GM23248 (cell line): Measurements from ENCODE around the gene SLC4A2. TPM values are rescaled to one million over a fixed set of nuclear protein-coding genes. Genes with fewer than 3 reads are reported as not detected.

Experiments
- DNase-seq: peaks from one replicate; pipeline ENCODE4 v3.0.0-alpha.2; 2015
- H2AFZ ChIP-seq: fragments of 200-600 bp; sonication (generic); 2 replicates; pipeline ENCODE4 v1.6.1; 2016; ENCODE audit warnings: antibody characterized with exemption
- H3F3A ChIP-seq: fragments of 200-600 bp; sonication (generic); 2 replicates; pipeline ENCODE4 v1.6.1; 2016; ENCODE audit warnings: mild to moderate bottlenecking, antibody characterized with exemption, mixed run types; ENCODE audit not compliant: insufficient read depth
- H3K27ac ChIP-seq: fragments of 200-600 bp; sonication (generic); 2 replicates; pipeline ENCODE4 v1.5.1; 2016; ENCODE audit warnings: mild to moderate bottlenecking
- H3K27me3 ChIP-seq: fragments of 200-600 bp; sonication (generic); replicated peaks from 2 replicates; pipeline ENCODE4 v1.6.1; 2016; ENCODE audit warnings: mild to moderate bottlenecking; ENCODE audit not compliant: insufficient read depth
- H3K36me3 ChIP-seq: fragments of 200-600 bp; sonication (generic); 2 replicates; pipeline ENCODE4 v1.6.1; 2016; ENCODE audit warnings: low read depth, mild to moderate bottlenecking
- H3K4me1 ChIP-seq: fragments of 200-600 bp; sonication (generic); 2 replicates; pipeline ENCODE4 v1.6.1; 2016; ENCODE audit warnings: mild to moderate bottlenecking; ENCODE audit not compliant: insufficient read depth
- H3K4me2 ChIP-seq: fragments of 200-600 bp; sonication (generic); one replicate; pipeline ENCODE4 v1.6.1; 2016; ENCODE audit warnings: mild to moderate bottlenecking; ENCODE audit not compliant: unreplicated experiment
- H3K4me3 ChIP-seq: fragments of 200-600 bp; sonication (generic); 2 replicates; pipeline ENCODE4 v1.5.1; 2016; ENCODE audit warnings: mild to moderate bottlenecking
- H3K79me2 ChIP-seq: fragments of 200-600 bp; sonication (generic); 2 replicates; pipeline ENCODE4 v1.6.1; 2016; ENCODE audit warnings: mild to moderate bottlenecking; ENCODE audit not compliant: insufficient read depth
- H3K9ac ChIP-seq: fragments of 200-600 bp; sonication (generic); 2 replicates; pipeline ENCODE4 v1.6.1; 2016; ENCODE audit warnings: mild to moderate bottlenecking
- H3K9me2 ChIP-seq: fragments of 200-600 bp; sonication (generic); 2 replicates; pipeline ENCODE4 v1.6.1; 2016; ENCODE audit warnings: mixed run types, mild to moderate bottlenecking, moderate library complexity; ENCODE audit not compliant: insufficient read depth
- H3K9me3 ChIP-seq: fragments of 200-600 bp; sonication (generic); one replicate; pipeline ENCODE4 v1.6.1; 2017; ENCODE audit warnings: low read depth
- H4K20me1 ChIP-seq: fragments of 200-600 bp; sonication (generic); 2 replicates; pipeline ENCODE4 v1.6.0; 2016; ENCODE audit not compliant: insufficient read depth
- EZH2 ChIP-seq: fragments of 200-600 bp; sonication (generic); IDR thresholded peaks from 2 replicates; pipeline ENCODE4 v1.6.1; 2018; ENCODE audit warnings: antibody characterized with exemption, mild to moderate bottlenecking; ENCODE audit not compliant: insufficient read depth, poor library complexity, severe bottlenecking
- EZH2phosphoT487 ChIP-seq: fragments of 200-600 bp; sonication (generic); IDR thresholded peaks from 2 replicates; pipeline ENCODE4 v1.6.1; 2018; ENCODE audit warnings: antibody characterized with exemption, moderate library complexity, mild to moderate bottlenecking, low read depth; ENCODE audit not compliant: insufficient read depth
- WGBS, 2 experiments: methylation state at CpG; one replicate each; pipeline ENCODE4 v1.1.6; 2015 to 2017; ENCODE audit warnings: low lambda C conversion rate in 2 of 2, low coverage in 1 of 2; ENCODE audit errors: missing lambda C conversion rate in 2 of 2; 5-methylcytosine and 5-hydroxymethylcytosine counted together
- in situ Hi-C: fragments of 300-500 bp; cut with MboI; formaldehyde crosslinking; loops from 2 replicates; pipeline ENCODE4 v1.15.0; 2020
- polyA plus RNA-seq: library from polyadenylated mRNA; unstranded; fragments of >200 nt; fragmentation: Nextera tagmentation; extraction: Ambion mirVana; gene quantifications from 2 replicates; pipeline ENCODE4 v1.2.1, GENCODE V29; 2016
- total RNA-seq: library from RNA; depleted of rRNA; stranded (reverse); fragments of >200 nt; shearing (Covaris generic); gene quantifications from 2 replicates; pipeline ENCODE4 v1.2.3, GENCODE V29; 2014

SLC4A2 gene
- total and polyA plus RNA-seq, 2 experiments from 2014 or later = 59.4 to 94.6 TPM

- Histone ChIP-seq H3K4me3 (no peak overlapping the region), H3K79me2 (no peaks in the 10 kb centered on the region), H4K20me1 (no peaks in the 10 kb centered on the region), H3K36me3 (no peaks in the 10 kb centered on the region), H2AFZ (no peak overlapping the region), H3F3A (peaks cover 13% of the 10 kb centered on the region), H3K27me3 (no peaks in the 10 kb centered on the region), H3K27ac (no peak overlapping the region), H3K9me2 (no peaks in the 10 kb centered on the region), H3K4me1 (peaks cover 17% of the 10 kb centered on the region), H3K9me3 (no peaks in the 10 kb centered on the region), H3K9ac (no peak overlapping the region), H3K4me2 (no peak overlapping the region)
- in situ Hi-C loops = no loop called here
- DNase-seq = no peak
- 94 to 95% methylated on average over 20 of the region's 20 CpGs for WGBS, 2 experiments
- TF ChIP-seq EZH2 = no peak
- no peak for TF ChIP-seq EZH2phosphoT487
Observed at GRCh38 chr7:151043959-151044358, 15.4 kb upstream of the SLC4A2 start.

DNA sequence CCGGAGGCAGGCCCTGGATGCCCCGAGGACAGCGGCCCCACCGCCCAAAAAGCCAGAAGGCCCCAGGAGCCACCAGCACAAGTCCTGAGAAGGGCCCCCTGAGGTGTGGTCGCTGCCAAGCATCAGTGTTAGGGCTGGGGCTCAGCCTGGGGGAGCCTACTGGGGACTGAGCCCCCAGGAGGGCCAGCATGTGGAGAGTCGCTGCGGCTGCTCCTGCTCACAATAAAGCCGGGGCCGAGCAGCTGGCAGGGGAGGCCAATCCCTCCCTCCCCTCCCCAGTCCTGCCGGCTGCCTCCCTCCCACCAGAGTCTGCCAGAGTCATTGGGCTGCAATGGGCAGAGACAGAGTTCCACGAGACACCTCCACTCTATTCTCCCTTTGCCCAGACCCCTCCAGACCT is 14.1 kb upstream of the SLC4A2 start:
- no peaks in the 10 kb centered on the region for H3K36me3 ChIP-seq
- in situ Hi-C loops = no loop called here
- WGBS, 2 experiments = 78 to 92% methylated on average over 8 to 9 of the region's 11 CpGs
- H2AFZ ChIP-seq = no peak overlapping the region
- DNase-seq = no peak
- no peak overlapping the region for H3K4me2 ChIP-seq
- H3K27me3 ChIP-seq = no peaks in the 10 kb centered on the region
- no peaks in the 10 kb centered on the region for H4K20me1 ChIP-seq
- H3K27ac ChIP-seq = no peak overlapping the region
- peaks cover 13% of the 10 kb centered on the region for H3F3A ChIP-seq
- H3K9me2 ChIP-seq = no peaks in the 10 kb centered on the region
- H3K4me3 ChIP-seq = no peak overlapping the region
- H3K9me3 ChIP-seq = no peaks in the 10 kb centered on the region
- no peaks in the 10 kb centered on the region for H3K79me2 ChIP-seq
- H3K4me1 ChIP-seq = peaks cover 9% of the 10 kb centered on the region
- H3K9ac ChIP-seq = no peak overlapping the region
- TF ChIP-seq EZH2phosphoT487 (no peak), EZH2 (no peak)

DNA sequence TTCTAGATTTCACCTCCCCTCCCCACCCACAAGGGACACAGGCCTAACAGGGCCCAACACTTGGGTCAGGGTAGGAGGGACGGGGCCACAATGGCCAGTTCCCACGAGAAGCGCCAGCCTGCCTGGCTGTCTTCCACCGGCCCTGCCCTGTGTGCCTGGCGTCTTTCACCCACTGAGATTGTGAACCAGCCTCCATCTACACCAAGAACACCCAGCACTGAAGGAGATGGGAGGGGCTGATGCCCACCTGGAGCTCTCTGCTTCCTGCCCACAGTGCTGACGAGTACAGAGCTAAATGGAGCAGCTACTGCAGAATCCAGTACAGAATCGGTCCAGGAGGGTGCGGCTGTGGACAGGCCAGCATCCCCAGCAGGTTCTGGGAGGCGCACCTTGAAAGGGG is 13.4 kb upstream of the SLC4A2 start:
- H3K4me1 ChIP-seq = peaks cover 9% of the 10 kb centered on the region
- H3K9ac ChIP-seq = no peak overlapping the region
- 75 to 76% methylated on average over 9 of the region's 9 CpGs for WGBS, 2 experiments
- H3K9me3 ChIP-seq = no peaks in the 10 kb centered on the region
- no peaks in the 10 kb centered on the region for H3K79me2 ChIP-seq
- H3K9me2 ChIP-seq = no peaks in the 10 kb centered on the region
- peaks cover 13% of the 10 kb centered on the region for H3F3A ChIP-seq
- in situ Hi-C loops = no loop called here
- H3K36me3 ChIP-seq = no peaks in the 10 kb centered on the region
- no peak overlapping the region for H2AFZ ChIP-seq
- no peak for DNase-seq
- no peaks in the 10 kb centered on the region for H4K20me1 ChIP-seq
- TF ChIP-seq EZH2 (no peak), EZH2phosphoT487 (no peak)
- no peak overlapping the region for H3K4me2 ChIP-seq
- H3K27ac ChIP-seq = no peak overlapping the region
- no peaks in the 10 kb centered on the region for H3K27me3 ChIP-seq
- H3K4me3 ChIP-seq = no peak overlapping the region

DNA sequence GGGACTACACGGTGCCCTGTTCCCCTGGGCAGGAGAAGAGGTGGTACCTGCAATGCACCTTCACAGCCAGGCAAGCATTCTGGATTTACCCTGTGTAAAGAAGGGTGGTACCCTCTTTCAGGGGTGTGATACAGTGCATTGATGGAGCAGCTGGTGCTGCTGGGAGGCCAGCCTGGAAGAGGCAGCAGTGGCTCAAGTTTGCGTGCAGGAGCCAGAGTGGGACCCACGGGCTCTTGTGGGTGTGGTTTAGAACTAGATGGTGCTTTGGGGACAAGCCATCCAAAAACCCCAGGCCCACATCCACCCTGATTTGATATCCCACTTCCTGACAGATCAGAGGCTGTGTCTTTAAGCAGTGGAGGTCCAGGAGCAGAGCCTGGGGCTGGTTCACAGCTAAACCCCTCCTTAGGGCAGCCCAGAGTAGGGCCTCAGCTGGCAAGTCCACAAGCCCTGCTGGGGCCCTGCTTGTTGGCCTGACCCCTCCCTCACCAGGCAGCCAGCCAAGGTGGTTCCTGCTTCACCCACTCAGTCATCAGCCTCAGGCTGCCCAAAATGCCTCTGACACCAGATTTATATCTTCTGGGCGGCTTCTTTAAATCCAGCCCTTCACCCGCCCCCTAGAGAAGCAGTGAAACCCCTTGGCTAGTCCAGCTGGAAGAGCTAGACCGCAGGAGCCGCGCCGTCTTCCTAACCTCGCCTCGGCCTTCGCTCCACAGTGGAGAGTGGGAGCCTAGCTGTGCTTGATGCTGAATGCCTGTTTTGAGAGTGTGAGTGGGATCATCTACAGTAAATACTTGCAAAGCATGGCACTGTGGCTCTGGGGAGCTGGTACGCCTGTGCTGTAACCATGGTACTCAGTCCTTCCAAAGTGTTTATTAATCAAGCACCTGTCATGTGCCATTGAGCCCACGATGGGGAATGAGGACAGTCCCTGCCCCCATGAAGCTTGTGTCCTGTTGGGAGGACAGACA is 12.5 kb upstream of the SLC4A2 start:
- in situ Hi-C loops = no loop called here
- peak; percentile 67 for DNase-seq
- Histone ChIP-seq H3K4me1 (peaks cover 9% of the 10 kb centered on the region), H3K9ac (peak overlapping the region; percentile 38), H4K20me1 (no peaks in the 10 kb centered on the region), H3K4me2 (no peak overlapping the region), H3K9me2 (no peaks in the 10 kb centered on the region), H3K79me2 (no peaks in the 10 kb centered on the region), H3K27me3 (no peaks in the 10 kb centered on the region), H3K27ac (no peak overlapping the region), H3K36me3 (no peaks in the 10 kb centered on the region), H3K4me3 (no peak overlapping the region), H2AFZ (no peak overlapping the region), H3K9me3 (no peaks in the 10 kb centered on the region), H3F3A (peaks cover 13% of the 10 kb centered on the region)
- WGBS, 2 experiments = 18 to 20% methylated on average over 14 of the region's 14 CpGs
- TF ChIP-seq EZH2 = no peak
- TF ChIP-seq EZH2phosphoT487 = no peak
